GM19468 (cell line): ENCODE data around the gene IFNA14.
"Not testable (repeated sequence)": the region's sequence is repeated elsewhere in the genome, so short reads cannot be mapped to it uniquely, and the experiment has no call there.

Source experiments
- ATAC-seq: cut with Tn5 transposase; IDR thresholded peaks from one replicate; pipeline ENCODE4 v1.9.1; 2021; ENCODE audit warnings: mild to moderate bottlenecking, moderate library complexity, moderate number of reproducible peaks; ENCODE audit not compliant: unreplicated experiment; ENCODE audit errors: extremely low read depth

IFNA14 gene

DNA sequence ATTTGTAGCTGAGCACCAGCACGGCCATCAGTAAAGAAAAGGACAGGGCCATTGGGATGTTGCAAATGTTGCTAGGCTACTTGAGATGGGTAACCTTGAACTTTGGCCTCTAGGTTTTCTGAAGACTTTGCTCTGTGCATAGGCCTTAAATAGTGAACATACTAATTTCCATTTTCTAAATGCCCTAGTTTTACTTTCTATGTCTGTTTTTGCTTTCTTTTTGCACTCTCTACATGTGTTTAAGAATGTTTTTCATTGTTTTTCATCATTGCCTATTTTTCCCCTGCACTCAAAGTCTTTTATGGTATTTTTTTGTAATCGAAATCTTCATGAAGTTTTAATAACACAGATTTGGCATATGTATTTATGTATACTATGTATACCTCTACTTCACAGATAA lies 11.7 kb downstream of the IFNA14 start, which contains the start of gene IFNA17:
Gene IFNA17, minus strand, starts transcription at position 101 of the 400 bp plus-strand sequence. Its CDS starts 49 bp downstream, at position 52.
- no peak for ATAC-seq

DNA sequence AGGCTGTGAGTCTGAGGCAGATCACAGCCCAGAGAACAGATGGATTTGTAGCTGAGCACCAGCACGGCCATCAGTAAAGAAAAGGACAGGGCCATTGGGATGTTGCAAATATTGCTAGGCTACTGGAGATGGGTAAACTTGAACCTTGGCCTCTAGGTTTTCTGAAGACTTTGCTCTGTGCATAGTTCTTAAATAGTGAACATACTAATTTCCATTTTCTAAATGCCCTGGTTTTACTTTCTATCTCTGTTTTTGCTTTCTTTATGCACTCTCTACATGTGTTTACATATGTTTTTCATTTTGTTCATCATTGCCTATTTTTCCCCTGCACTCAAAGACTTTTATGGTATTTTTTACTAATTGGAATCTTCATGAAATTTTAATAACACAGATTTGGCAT lies 22.6 kb downstream of the IFNA14 start, which contains the start of gene IFNA16:
Gene IFNA16, minus strand, starts transcription at position 101 of the 400 bp plus-strand sequence. Its CDS starts 6 bp downstream, at position 95.
- ATAC-seq: not testable (repeated sequence)

DNA sequence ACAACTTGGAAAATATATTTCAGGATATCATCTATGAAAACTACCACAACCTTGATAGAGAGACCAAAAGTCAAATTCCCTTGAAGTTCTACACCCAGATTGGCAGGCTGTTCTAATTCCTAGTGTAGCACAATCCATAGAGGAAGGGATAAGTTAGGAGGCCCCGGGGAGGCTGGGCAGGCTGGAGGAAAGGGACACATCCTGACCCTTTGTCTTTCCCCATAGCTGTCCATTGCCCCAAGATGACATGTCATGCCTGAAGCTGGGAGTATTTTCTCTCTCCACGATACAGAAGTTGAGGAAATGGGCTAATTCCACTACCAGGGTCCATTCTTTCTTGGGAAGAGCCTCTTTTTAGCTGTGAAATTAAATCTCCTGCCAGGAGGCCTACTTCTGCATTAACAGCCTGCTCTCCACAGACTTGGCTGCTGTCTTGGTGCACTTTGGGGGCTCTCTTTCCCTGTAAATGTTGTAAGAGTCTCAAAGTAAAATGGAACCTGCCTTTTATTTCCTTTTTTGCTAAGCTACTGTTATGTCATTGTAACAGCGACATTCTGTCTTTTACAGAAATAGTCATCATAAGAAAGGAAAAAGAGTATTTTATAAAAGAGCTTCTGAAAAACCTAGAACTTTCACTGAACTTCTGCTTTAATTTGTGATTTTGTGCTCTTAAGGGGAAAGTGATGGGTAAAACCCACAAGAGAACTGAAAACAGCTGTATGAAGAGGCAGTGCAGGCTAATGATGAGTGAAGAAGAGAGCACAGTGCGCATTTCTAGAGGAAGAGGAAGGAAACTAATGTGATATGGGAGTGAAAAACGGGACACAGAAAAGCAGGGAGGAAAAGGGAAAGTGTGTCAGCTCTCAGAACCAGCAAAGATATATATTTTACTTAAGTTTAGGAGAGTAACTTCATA lies 26.1 kb downstream of the IFNA14 start:
- peak; percentile 43 for ATAC-seq

DNA sequence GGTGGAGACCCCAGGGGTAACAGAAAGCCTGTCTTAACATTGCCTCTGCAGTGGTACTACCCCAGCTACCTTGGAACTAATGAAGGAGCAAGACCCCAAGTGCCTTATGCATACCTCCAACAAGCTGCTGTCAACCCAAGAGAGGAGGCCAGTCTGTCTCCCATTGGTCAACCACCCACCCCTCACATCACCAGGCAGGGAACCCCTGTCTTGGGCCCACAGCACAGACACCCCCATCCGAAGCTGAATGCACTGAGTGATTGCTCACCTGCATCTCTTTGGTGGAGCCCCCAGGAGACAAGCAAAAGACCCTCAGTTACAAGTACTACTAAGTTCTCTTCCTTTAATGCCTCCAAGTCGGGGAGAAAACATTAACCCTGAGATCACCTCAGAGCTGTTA lies 27.6 kb downstream of the IFNA14 start:
- ATAC-seq: not testable (repeated sequence)

DNA sequence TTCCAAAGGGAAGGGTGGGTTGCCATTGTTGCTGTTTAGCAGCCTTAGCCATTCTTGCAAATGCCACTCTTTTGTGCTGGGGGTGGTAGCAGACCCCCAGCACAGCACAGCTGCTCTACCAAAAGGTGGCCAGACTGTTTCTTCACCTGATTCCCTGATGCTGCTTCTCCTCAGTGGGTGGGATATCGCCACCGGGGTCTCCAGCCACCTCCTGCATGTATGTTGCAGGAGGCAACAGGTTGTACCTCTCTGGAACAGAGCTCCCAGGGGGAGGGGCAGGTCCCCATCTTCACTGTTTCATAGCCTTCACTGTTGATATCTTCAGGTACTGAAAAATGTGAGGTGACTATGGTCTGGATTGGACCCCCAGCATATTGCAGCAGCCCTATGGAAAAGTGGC lies 29.0 kb downstream of the IFNA14 start:
- ATAC-seq: not testable (repeated sequence)

DNA sequence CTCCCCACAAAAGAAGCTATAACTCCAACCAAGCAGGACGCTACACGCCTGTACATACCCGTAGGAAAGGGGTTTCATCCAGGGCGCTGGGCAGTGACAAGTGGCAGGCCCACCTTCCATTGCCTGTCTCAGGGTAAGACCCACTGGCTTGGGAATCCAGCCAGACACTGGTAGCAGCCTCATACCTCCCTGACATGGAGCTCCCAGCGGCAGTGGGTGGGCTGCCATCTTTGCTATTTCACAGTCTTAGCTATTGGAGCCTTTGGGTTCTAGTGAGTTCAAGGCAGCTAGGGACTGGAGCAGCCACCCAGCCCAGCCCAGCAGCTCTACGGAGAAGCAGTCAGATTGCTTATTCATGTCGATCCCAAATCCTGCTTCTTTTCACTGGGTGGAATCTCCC lies 29.5 kb downstream of the IFNA14 start:
- no peak for ATAC-seq

DNA sequence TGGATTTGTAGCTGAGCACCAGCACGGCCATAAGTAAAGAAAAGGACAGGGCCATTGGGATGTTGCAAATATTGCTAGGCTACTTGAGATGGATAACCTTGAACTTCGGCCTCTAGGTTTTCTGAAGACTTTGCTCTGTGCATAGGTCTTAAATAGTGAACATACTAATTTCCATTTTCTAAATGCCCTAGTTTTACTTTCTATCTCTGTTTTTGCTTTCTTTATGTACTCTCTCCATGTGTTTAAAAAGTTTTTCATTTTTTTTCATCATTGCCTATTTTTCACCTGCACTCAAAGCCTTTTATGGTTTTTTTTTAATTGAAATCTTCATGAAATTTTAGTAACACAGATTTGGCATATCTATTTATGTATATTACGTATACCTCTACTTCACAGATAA lies 32.8 kb downstream of the IFNA14 start, which contains the start of gene IFNA10:
Gene IFNA10, minus strand, starts transcription at position 101 of the 400 bp plus-strand sequence. Its CDS starts 46 bp downstream, at position 55.
- ATAC-seq: not testable (repeated sequence)

DNA sequence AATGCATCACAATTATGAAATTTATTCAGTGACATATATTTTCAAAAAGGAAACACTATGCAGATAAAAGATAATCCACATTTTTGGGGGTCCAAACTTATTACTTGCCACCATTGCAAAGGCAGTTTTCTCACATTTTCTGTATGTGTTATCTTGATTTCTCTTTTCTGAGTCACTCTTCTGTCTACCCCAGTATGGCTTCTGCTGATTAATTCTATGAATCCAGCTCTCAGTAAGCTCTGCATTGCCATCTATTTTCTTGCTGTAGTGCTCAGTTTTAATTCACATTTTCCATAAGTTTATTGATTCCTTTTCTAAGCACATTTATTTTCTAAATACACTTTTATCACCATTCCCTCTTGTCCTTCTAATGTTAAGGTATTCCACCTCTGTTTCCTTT lies 34.6 kb downstream of the IFNA14 start:
- no peak for ATAC-seq

DNA sequence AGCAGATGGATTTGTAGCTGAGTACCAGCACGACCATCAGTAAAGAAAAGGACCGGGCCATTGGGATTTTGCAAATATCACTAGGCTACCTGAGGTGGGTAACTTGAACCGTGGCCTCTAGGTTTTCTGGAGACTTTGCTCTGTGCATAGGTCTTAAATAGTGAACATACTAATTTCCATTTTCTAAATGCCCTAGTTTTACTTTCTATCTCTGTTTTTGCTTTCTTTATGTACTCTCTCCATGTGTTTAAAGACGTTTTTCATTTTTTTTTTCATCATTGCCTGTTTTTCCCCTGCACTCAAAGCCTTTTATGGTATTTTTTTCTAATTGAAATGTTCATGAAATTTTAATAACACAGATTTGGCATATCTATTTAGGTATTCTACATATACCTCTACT lies 37.7 kb downstream of the IFNA14 start, which contains the start of gene IFNA7:
Gene IFNA7, minus strand, starts transcription at position 101 of the 400 bp plus-strand sequence. Its CDS starts 40 bp downstream, at position 61.
- ATAC-seq: not testable (repeated sequence)

DNA sequence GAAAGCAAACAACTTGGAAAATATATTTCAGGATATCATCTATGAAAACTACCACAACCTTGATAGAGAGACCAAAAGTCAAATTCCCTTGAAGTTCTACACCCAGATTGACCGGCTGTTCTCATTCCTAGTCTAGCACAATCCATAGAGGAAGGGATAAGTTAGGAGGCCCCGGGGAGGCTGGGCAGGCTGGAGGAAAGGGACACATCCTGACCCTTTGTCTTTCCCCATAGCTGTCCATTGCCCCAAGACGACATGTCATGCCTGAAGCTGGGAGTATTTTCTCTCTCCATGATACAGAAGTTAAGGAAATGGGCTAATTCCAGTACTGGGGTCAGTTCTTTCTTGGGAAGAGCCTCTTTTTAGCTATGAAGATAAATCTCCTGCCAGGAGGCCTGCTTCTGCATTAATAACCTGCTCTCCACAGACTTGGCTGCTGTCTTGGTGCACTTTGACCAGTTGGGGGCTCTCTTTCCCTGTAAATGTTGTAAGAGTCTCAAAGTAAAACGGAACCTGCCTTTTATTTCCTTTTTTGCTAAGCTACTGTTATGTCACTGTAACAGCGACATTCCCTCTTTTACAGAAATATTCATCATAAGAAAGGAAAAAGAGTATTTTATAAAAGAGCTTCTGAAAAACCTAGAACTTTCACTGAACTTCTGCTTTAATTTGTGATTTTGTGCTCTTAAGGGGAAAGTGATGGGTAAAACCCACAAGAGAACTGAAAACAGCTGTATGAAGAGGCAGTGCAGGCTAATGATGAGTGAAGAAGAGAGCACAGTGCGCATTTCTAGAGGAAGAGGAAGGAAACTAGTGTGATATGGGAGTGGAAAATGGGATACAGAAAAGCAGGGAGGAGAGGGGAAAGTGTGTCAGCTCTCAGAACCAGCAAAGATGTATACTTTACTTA lies 44.7 kb downstream of the IFNA14 start:
- ATAC-seq: peak; percentile 62
